ENCODE data around the gene PRAMEF15. TPM values are rescaled to one million over a fixed set of nuclear protein-coding genes. Genes with fewer than 3 reads are reported as not detected.

PRAMEF15 gene
- total RNA-seq, 1 donor: not detected

Small RNAs within 50 kb of the gene (small RNA-seq; reads per million reads assigned to genes)
- not detected for gene RNU6-771P

Other genes with a start within 250 kb of the PRAMEF15 start
- not detected in 2 replicates for gene PRAMEF25, start 244.8 kb upstream of the PRAMEF15 start, total RNA-seq (ENCODE audit: low replicate concordance)
- not detected in 2 replicates for gene HNRNPCL2, start 198.7 kb upstream of the PRAMEF15 start, total RNA-seq (ENCODE audit: low replicate concordance)
- not detected in 2 replicates for gene PRAMEF26, start 159.6 kb upstream of the PRAMEF15 start, total RNA-seq (ENCODE audit: low replicate concordance)
- not detected in 2 replicates for gene HNRNPCL4, start 149.9 kb upstream of the PRAMEF15 start, total RNA-seq (ENCODE audit: low replicate concordance)
- not detected in 2 replicates for gene PRAMEF9, start 143.7 kb upstream of the PRAMEF15 start, total RNA-seq (ENCODE audit: low replicate concordance)
- not detected in 2 replicates for gene PRAMEF13, start 114.2 kb upstream of the PRAMEF15 start, total RNA-seq (ENCODE audit: low replicate concordance)
- gene PRAMEF18, start 89.4 kb upstream of the PRAMEF15 start, total RNA-seq (ENCODE audit: low replicate concordance): not detected in 2 replicates
- not detected in 2 replicates for gene PRAMEF5, start 61.4 kb upstream of the PRAMEF15 start, total RNA-seq (ENCODE audit: low replicate concordance)
- not detected in 2 replicates for gene PRAMEF8, start 30.4 kb upstream of the PRAMEF15 start, total RNA-seq (ENCODE audit: low replicate concordance)
- gene PRAMEF33, start 12.0 kb upstream of the PRAMEF15 start, total RNA-seq (ENCODE audit: low replicate concordance): not detected in 2 replicates
- gene PRAMEF14, start 31.6 kb downstream of the PRAMEF15 start, total RNA-seq (ENCODE audit: low replicate concordance): not detected in 2 replicates
- not detected in 2 replicates for gene PRAMEF19, start 56.4 kb downstream of the PRAMEF15 start, total RNA-seq (ENCODE audit: low replicate concordance)
- gene PRAMEF17, start 74.1 kb downstream of the PRAMEF15 start, total RNA-seq (ENCODE audit: low replicate concordance): not detected in 2 replicates
- gene PRAMEF20, start 94.9 kb downstream of the PRAMEF15 start, total RNA-seq (ENCODE audit: low replicate concordance): not detected in 2 replicates
- gene LRRC38, start 198.4 kb downstream of the PRAMEF15 start, total RNA-seq (ENCODE audit: low replicate concordance): not detected in 2 replicates